ENCODE data around the gene UCP3.

GRCh38 chr11:74010306-74011300 lies 1.7 kb upstream of the UCP3 start:
- no peak for TF ChIP-seq CTCF (IDR thresholded peaks at IDR 0.05)
- TF ChIP-seq POLR2A (IDR thresholded peaks at IDR 0.05): no peak
